Neural cell (in vitro differentiated cells): ENCODE data around the gene ITPK1. TPM values are rescaled to one million over a fixed set of nuclear protein-coding genes. Genes with fewer than 3 reads are reported as not detected.

ENCODE experiments used
- H2AFZ ChIP-seq: fragments of 200-600, 300-800 bp; sonication (generic), shearing (Covaris generic); 2 replicates; pipeline ENCODE4 v1.6.0; 2014; ENCODE audit warnings: low read depth, mild to moderate bottlenecking, antibody characterized with exemption, low read length, moderate library complexity
- H3F3A ChIP-seq: fragments of 200-600 bp; shearing (Covaris generic); 2 replicates; pipeline ENCODE4 v1.6.1; 2016; ENCODE audit warnings: mild to moderate bottlenecking, moderate library complexity, mixed read lengths, antibody characterized with exemption, low read length; ENCODE audit not compliant: insufficient read depth, poor library complexity, severe bottlenecking
- H3K27ac ChIP-seq: fragments of 200-600, 300-800 bp; sonication (generic), shearing (Covaris generic); 2 replicates; pipeline ENCODE4 v1.5.1; 2014; ENCODE audit warnings: mild to moderate bottlenecking, low read length, moderate library complexity
- H3K27me3 ChIP-seq: fragments of 300-800, 200-600 bp; sonication (generic), shearing (Covaris generic); 2 replicates; pipeline ENCODE4 v1.6.0; 2014; ENCODE audit warnings: mild to moderate bottlenecking, low read depth, low read length, moderate library complexity; ENCODE audit not compliant: insufficient read depth
- H3K36me3 ChIP-seq: fragments of 300-800, 200-600 bp; sonication (generic), shearing (Covaris generic); 2 replicates; pipeline ENCODE4 v1.5.1; 2014; ENCODE audit warnings: mild to moderate bottlenecking, antibody characterized with exemption, low read length, moderate library complexity; ENCODE audit not compliant: insufficient read depth
- H3K4me2 ChIP-seq: fragments of 300-800, 200-600 bp; sonication (generic), shearing (Covaris generic); 2 replicates; pipeline ENCODE4 v1.6.0; 2014; ENCODE audit warnings: mild to moderate bottlenecking, low read length
- H3K4me3 ChIP-seq: fragments of 300-800, 200-600 bp; sonication (generic), shearing (Covaris generic); 2 replicates; pipeline ENCODE4 v1.5.1; 2014; ENCODE audit warnings: mild to moderate bottlenecking, low read length, moderate library complexity
- H3K79me2 ChIP-seq: fragments of 200-600 bp; shearing (Covaris generic); replicated peaks from 2 replicates; pipeline ENCODE4 v1.6.0; 2014; ENCODE audit warnings: mild to moderate bottlenecking, low read length, moderate library complexity; ENCODE audit not compliant: insufficient read depth
- H3K9ac ChIP-seq: fragments of 300-800, 200-600 bp; sonication (generic), shearing (Covaris generic); 2 replicates; pipeline ENCODE4 v1.6.1; 2016; ENCODE audit warnings: mild to moderate bottlenecking, low read length, mixed read lengths
- H3K9me2 ChIP-seq: fragments of 200-600 bp; shearing (Covaris generic); 2 replicates; pipeline ENCODE4 v1.6.1; 2016; ENCODE audit warnings: mild to moderate bottlenecking, low read length, mixed read lengths; ENCODE audit not compliant: insufficient read depth
- H3K9me3 ChIP-seq: fragments of 200-600, 300-800 bp; sonication (generic), shearing (Covaris generic); 2 replicates; pipeline ENCODE4 v1.6.1; 2016; ENCODE audit warnings: mild to moderate bottlenecking, mixed run types, low read length, moderate library complexity, mixed read lengths
- H4K20me1 ChIP-seq: fragments of 200-600 bp; shearing (Covaris generic); 2 replicates; pipeline ENCODE4 v1.6.1; 2016; ENCODE audit warnings: mild to moderate bottlenecking, mixed run types; ENCODE audit not compliant: insufficient read depth
- EP300 ChIP-seq: fragments of 450-650 bp; conservative IDR thresholded peaks from 2 replicates; pipeline ENCODE4 v1.6.1; 2014; ENCODE audit warnings: antibody characterized with exemption, mild to moderate bottlenecking, moderate library complexity; ENCODE audit not compliant: poor library complexity, severe bottlenecking
- EZH2 ChIP-seq: fragments of 200-600, 300-800 bp; shearing (Covaris generic), sonication (generic); IDR thresholded peaks from 2 replicates; pipeline ENCODE4 v1.6.1; 2014; ENCODE audit warnings: antibody characterized with exemption, low read length, borderline replicate concordance, mild to moderate bottlenecking; ENCODE audit not compliant: insufficient read depth, poor library complexity, severe bottlenecking
- MXI1 ChIP-seq: fragments of 450-650 bp; conservative IDR thresholded peaks from 2 replicates; pipeline ENCODE4 v1.6.1; 2014; ENCODE audit warnings: antibody characterized with exemption, mild to moderate bottlenecking; ENCODE audit not compliant: poor library complexity, severe bottlenecking
- POLR2AphosphoS5 ChIP-seq: IDR thresholded peaks from 2 replicates; pipeline ENCODE4 v1.6.1; 2012
- RAD21 ChIP-seq: fragments of 450-650 bp; conservative IDR thresholded peaks from 2 replicates; pipeline ENCODE4 v1.6.1; 2014; ENCODE audit warnings: antibody characterized with exemption, mild to moderate bottlenecking, moderate library complexity
- REST ChIP-seq: IDR thresholded peaks from 2 replicates; pipeline ENCODE4 v1.6.1; 2012; ENCODE audit warnings: borderline replicate concordance
- SMC3 ChIP-seq: fragments of 450-650 bp; conservative IDR thresholded peaks from 2 replicates; pipeline ENCODE4 v1.6.1; 2014; ENCODE audit warnings: antibody characterized with exemption, mild to moderate bottlenecking, moderate library complexity; ENCODE audit not compliant: poor library complexity
- TAF1 ChIP-seq: IDR thresholded peaks from 2 replicates; pipeline ENCODE4 v1.6.1; 2012; ENCODE audit warnings: low read depth
- polyA plus RNA-seq: library from polyadenylated mRNA; depleted of rRNA; stranded (reverse); fragments of >200 nt; gene quantifications from 2 replicates; pipeline ENCODE4 v1.2.3, GENCODE V29; 2014
- TF ChIP-seq, protein P1 (sequence below): fragments of 450-650 bp; IDR thresholded peaks from 2 replicates; pipeline ENCODE4 v1.5.1; 2014; ENCODE audit warnings: antibody characterized with exemption, mild to moderate bottlenecking, moderate library complexity; ENCODE audit not compliant: poor library complexity, severe bottlenecking

ITPK1 gene
- polyA plus RNA-seq, 1 donor from 2014 or later = 65.0 TPM

DNA sequence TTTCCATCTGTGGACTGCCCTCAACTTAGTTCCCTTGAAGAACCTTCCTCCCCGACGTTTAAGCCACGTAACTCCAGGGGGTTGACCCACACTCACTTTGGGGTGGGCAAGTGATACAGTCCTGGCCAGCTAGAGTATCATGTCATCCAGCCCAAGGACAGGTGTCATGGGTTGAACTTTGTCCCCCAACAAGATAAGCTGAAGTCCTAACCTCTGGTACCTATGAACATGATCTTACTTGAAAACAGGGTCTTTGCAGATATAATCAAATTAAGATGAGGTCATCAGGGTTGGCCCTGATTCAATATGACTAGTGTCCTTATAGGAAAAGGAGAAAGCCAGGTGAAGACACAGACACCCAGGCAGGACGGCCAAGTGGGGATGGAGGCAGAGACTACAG, 68.6 kb downstream of the ITPK1 start:
- Histone ChIP-seq H3K4me3 (no peak overlapping the region), H3K9me3 (no peaks in the 10 kb centered on the region), H3K9me2 (no peaks in the 10 kb centered on the region), H3K4me2 (no peak overlapping the region), H3K79me2 (no peaks in the 10 kb centered on the region), H3K27ac (no peak overlapping the region), H3K27me3 (no peaks in the 10 kb centered on the region), H4K20me1 (no peaks in the 10 kb centered on the region), H3K36me3 (no peaks in the 10 kb centered on the region), H2AFZ (no peak overlapping the region), H3K9ac (no peak overlapping the region), H3F3A (no peaks in the 10 kb centered on the region)
- TF ChIP-seq EP300 = no peak
- TF ChIP-seq REST = no peak
- TF ChIP-seq TAF1 = no peak
- TF ChIP-seq SMC3 = no peak
- TF ChIP-seq, protein P1, sequence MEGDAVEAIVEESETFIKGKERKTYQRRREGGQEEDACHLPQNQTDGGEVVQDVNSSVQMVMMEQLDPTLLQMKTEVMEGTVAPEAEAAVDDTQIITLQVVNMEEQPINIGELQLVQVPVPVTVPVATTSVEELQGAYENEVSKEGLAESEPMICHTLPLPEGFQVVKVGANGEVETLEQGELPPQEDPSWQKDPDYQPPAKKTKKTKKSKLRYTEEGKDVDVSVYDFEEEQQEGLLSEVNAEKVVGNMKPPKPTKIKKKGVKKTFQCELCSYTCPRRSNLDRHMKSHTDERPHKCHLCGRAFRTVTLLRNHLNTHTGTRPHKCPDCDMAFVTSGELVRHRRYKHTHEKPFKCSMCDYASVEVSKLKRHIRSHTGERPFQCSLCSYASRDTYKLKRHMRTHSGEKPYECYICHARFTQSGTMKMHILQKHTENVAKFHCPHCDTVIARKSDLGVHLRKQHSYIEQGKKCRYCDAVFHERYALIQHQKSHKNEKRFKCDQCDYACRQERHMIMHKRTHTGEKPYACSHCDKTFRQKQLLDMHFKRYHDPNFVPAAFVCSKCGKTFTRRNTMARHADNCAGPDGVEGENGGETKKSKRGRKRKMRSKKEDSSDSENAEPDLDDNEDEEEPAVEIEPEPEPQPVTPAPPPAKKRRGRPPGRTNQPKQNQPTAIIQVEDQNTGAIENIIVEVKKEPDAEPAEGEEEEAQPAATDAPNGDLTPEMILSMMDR = no peak
- TF ChIP-seq RAD21 = no peak
- no peak for TF ChIP-seq POLR2AphosphoS5
- TF ChIP-seq MXI1 = no peak
- no peak for TF ChIP-seq EZH2

DNA sequence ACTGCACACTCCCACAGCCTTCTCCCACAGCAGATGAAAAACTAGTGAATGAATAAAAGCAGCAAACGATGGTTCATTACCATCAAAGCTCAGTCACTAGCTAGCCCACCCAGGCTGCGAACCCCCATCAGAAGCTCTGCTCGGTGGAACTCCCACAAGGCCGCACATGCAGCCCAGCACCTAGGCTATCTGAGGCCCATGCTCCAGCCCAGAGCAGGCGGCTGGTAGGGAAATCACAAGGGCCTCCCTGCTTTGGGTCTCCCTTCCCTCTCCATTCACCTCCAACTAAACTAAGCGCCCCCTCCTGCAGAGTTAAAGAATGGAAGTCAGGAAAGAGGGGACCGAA, 69.0 kb downstream of the ITPK1 start:
- TF ChIP-seq SMC3 (no peak), RAD21 (no peak), EP300 (no peak), EZH2 (no peak), POLR2AphosphoS5 (no peak), MXI1 (no peak), REST (no peak), TAF1 (no peak)
- TF ChIP-seq, protein P1 = no peak
- Histone ChIP-seq H2AFZ (no peak overlapping the region), H3K9ac (no peak overlapping the region), H3K79me2 (no peaks in the 10 kb centered on the region), H3K9me2 (no peaks in the 10 kb centered on the region), H3F3A (no peaks in the 10 kb centered on the region), H3K9me3 (no peaks in the 10 kb centered on the region), H3K27ac (no peak overlapping the region), H3K27me3 (no peaks in the 10 kb centered on the region), H3K4me2 (no peak overlapping the region), H3K4me3 (no peak overlapping the region), H4K20me1 (no peaks in the 10 kb centered on the region), H3K36me3 (no peaks in the 10 kb centered on the region)
